CD4-positive, alpha-beta T cell treated with Interleukin-4 for 4 hours (primary cell): ENCODE results near the gene MAPKAPK5.
A peak's percentile ranks its signal among the peaks of the same experiment; 100 is the strongest.
"Not testable (repeated sequence)": the region's sequence is repeated elsewhere in the genome, so short reads cannot be mapped to it uniquely, and the experiment has no call there.

ENCODE experiments used
- DNase-seq: peaks from one replicate; pipeline ENCODE4 v3.0.0-alpha.2; 2020

MAPKAPK5 gene, protein sequence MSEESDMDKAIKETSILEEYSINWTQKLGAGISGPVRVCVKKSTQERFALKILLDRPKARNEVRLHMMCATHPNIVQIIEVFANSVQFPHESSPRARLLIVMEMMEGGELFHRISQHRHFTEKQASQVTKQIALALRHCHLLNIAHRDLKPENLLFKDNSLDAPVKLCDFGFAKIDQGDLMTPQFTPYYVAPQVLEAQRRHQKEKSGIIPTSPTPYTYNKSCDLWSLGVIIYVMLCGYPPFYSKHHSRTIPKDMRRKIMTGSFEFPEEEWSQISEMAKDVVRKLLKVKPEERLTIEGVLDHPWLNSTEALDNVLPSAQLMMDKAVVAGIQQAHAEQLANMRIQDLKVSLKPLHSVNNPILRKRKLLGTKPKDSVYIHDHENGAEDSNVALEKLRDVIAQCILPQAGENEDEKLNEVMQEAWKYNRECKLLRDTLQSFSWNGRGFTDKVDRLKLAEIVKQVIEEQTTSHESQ

DNA sequence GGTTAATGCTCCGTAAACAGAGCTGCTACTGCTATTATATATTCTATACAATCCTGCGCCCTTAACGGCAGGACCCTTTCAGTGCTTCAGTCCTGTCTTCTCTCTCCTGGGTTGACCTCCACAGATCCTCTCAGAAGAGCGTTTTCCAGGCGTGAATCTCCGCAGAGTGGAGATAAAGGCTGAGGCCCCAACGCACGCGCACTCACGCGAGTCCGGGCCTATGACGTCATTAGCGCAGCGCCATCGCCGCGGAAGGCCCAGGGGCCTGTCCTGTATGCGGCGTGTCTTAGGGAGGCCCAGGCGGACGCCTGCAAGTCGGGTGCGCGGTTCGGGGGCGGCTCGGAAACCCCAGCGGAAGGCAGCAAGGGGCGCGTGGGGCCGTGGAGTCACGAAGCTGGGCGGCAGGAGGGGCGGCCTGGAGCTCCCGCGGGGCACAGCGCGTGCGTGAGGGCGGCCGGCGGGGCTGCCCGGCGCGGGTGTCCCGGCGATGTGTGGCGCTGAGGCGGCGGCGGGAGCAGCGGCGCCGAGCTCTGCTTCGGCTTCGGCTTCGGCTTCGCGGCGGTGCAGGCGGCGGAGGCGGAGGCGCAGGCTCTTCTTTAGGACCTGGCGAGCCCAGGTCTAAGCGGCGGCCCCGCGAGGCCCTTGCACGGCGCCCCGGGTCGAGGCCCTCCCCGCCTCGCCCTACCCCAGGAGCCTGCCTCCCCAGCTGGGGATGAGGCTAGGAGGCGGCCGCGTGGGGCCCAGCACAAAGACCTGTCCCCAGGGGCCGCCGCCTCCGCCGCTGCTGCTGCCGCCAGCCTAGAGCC is at the start of gene MAPKAPK5:
TSS of gene MAPKAPK5 (plus strand) at position 479 of the 806 bp plus-strand sequence. CDS start 506 bp downstream, outside the sequence.
- DNase-seq, result peak; percentile 97

- no peak for DNase-seq
Measured at GRCh38 chr12:111792856-111793235, 49.2 kb upstream of the MAPKAPK5 start.

DNA sequence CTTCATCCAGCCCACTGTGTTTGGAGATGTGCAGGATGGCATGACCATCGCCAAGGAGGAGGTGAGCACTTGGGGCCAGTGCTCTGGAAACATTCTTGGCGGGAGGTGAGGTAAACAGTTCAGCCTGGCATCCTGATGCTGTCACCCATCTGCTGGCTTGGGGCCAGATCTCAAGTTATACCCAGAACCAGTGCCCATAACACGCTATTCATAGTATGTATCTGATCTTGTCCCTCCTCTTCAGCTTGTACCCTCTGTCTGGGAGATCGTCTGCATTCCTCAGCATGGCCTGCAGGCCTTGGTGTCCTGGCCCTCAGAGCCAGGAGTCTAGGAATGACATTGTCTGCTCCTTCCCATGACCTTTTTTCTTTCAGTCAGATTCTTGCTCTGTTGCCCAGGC is 43.8 kb upstream of the MAPKAPK5 start:
- no peak for DNase-seq

- no peak for DNase-seq
Measured at GRCh38 chr12:111799758-111800157, 42.3 kb upstream of the MAPKAPK5 start.

GRCh38 chr12:111803038-111803626 is 38.9 kb upstream of the MAPKAPK5 start:
- DNase-seq, result no peak

DNA sequence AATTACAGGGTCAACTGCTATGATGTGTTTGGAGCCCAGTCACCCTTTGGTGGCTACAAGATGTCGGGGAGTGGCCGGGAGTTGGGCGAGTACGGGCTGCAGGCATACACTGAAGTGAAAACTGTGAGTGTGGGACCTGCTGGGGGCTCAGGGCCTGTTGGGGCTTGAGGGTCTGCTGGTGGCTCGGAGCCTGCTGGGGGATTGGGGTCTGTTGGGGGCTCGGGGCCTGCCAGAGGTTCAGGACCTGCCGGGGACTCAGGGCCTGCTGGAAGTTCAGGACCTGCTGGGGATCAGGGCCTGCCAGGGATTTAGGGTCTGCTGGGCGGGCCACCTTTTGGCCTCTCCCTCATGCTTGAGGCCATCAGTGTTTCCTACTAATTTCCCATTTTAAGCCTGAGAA is 38.2 kb upstream of the MAPKAPK5 start:
- no peak for DNase-seq

DNA sequence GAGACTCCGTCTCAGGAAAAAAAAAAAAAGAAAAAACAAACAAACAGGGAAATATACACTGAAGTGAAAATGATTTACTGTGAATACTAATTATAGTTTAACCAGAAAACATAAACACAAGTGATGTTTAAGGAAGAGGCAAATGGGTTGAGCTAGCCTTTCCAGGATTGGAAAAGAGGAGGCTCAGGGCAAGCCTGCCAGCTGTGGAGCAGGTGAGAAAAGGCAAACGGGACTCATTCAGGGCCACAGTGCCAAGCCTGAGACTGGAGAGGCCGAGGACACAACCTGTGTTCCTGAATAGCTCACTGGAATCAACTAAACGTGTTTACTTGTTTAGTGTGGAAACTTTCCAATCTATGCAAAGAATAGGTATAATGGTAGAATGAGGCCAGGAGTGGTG is 35.7 kb upstream of the MAPKAPK5 start:
- DNase-seq, result no peak

GRCh38 chr12:111807232-111807631 is 34.8 kb upstream of the MAPKAPK5 start:
- DNase-seq, result no peak

GRCh38 chr12:111812881-111813741 is 28.9 kb upstream of the MAPKAPK5 start:
- DNase-seq, result peak; percentile 67

- DNase-seq, result no peak
Measured at GRCh38 chr12:111816065-111816615, 25.9 kb upstream of the MAPKAPK5 start.

GRCh38 chr12:111816898-111817297 is 25.1 kb upstream of the MAPKAPK5 start:
- DNase-seq, result not testable (repeated sequence)

DNA sequence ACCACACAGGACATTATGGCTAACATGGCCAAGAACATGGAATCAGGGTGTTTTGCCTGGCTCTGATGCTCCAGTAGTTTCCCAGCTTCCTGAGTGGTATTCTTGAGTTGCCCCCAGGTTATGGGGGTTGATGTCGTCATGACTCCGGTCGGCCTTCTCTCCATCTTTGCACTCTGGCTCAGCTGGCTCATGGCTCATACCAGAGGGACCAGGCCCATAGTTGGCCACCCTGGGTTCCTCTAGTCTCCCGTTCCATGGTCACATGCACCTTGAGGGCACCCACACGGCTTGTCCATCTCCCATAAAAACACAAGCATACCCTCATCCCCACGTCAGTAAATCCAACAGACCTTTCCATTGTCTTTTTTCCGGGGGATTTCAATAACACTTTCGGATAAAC is 23.7 kb upstream of the MAPKAPK5 start:
- DNase-seq, result no peak

DNA sequence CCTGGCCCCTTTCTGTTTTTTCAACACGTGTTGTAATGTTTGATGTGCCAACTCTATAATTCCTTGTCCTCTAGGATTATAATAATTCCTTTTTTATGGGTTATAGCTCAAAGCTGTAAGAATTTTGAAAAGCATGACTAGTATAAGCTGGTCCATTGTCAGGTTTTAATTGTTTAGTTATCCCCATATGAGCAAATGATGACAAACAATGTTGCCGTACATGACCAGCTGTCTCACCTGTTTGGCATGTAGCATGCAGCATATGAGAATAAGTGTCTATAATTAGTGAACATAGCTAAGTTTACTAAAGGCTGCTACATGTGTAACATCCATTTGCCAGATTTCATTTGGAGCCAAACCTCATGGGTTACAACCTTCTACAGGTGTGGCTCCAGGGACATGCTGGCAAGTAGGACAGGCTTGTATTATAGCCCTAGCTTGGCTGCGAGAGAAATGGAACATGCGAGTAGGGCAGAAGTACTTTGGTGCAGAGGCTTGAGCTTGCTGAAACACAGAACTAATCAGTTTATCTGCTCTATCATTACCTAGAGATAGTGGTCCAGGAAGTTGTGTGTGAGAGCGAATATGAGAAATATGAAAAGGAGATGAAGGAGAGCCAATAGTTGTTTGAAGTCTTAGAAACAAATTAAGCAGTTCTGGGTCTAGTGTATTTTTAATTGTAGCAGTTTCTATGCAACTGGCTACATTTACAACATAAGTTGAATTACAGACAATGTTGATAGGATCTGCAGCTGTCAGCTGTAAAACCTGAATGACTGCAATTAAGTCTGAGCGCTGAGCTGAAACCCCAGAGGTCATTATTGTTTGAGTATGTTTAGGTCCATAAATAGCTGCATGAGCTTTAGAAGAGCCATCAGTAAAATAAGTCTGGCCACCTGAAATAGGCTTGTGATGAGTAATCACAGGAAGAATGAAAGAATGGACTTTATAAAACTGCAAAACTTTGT is 22.6 kb upstream of the MAPKAPK5 start:
- DNase-seq, result no peak

- DNase-seq, result not testable (repeated sequence)
Measured at GRCh38 chr12:111820828-111821227, 21.2 kb upstream of the MAPKAPK5 start.

DNA sequence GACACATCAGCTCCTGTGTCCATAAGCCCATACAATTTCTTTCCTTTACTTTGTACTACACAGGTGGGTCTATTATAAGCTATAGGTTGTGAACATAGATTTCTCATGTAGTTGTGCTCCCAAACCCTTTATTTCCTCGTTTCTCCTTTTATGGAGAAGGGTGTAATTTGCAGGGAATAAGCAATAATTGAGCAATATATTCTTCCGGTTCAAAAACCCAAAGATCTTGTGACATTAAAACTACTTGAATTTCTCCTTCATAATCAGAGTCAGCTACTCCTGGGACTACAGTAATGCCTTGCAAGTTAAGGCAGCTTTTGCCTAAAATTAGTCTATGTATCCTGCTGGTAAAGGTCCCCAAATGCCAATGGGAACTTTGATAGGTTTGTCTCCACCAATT is 19.1 kb upstream of the MAPKAPK5 start:
- no peak for DNase-seq

- no peak for DNase-seq
Measured at GRCh38 chr12:111823891-111824290, 18.1 kb upstream of the MAPKAPK5 start.

- peak; percentile 21 for DNase-seq
Measured at GRCh38 chr12:111824312-111824711, 17.7 kb upstream of the MAPKAPK5 start.

DNA sequence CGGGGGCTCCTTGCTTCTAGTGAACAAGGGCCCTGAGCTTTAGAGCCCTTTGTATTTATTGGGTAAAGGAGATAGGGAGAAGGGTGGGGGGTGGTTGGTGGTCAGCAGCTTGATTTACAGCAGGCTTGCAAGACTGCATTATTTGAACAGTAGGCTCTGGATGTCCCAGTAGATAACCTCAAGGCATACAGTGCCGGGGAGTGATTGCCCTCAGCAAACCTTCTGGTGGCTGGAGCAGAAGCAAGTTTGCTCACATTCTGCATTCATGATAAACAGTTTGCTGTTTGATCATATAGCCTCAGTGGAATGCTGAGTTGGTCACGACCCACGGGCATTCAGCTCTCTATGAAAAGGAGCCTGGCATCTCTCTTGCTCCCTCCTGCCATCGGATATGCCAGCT is 16.5 kb upstream of the MAPKAPK5 start:
- DNase-seq, result no peak

- no peak for DNase-seq
Measured at GRCh38 chr12:111826316-111826715, 15.7 kb upstream of the MAPKAPK5 start.

DNA sequence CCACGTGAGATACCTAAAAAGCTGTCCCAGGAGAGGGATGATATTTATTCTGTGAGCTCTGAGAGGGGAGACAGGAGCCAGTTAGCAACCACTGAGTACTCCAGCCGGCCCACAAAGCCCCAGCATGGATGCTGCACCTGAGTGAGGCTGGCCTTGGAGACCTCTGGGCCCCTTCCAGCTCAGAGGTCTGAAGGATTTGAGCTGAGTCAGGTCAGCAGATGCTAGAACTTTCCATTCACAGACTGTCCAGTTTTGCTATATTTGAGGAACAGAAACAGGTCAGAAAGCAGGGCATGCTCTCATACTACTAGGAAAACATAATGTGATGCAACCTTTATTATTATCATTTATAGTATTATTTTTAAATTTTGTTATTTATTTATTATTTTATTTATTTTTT is 15.0 kb upstream of the MAPKAPK5 start:
- no peak for DNase-seq

GRCh38 chr12:111827907-111828306 is 14.1 kb upstream of the MAPKAPK5 start:
- DNase-seq, result no peak
